ENCODE measurements around the gene NSD2. TPM values are rescaled to one million over a fixed set of nuclear protein-coding genes. Genes with fewer than 3 reads are reported as not detected.
A peak's percentile ranks its signal among the peaks of the same experiment; 100 is the strongest.

The NSD2 gene
- total and polyA plus RNA-seq, 9 of the 15 experiments (the other 6 are each of a cell fraction or from before 2014, with no cell fraction given), result 6.4 to 126 (median 58.8) TPM

DNA sequence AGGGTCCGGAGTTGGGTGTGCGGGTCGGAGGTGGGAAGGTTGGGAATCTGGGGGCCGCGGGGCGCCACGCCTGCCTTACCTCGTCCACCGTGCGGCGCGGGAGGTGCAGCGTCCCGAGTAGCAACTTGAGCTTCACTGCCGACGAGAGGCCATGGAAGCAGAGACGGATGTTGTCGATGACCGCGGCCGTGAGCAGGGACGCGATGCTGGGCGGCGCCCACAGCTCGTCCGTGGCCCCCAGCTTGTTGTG, 137.4 kb downstream of the NSD2 start (continued):
- TF ChIP-seq, protein P1, sequence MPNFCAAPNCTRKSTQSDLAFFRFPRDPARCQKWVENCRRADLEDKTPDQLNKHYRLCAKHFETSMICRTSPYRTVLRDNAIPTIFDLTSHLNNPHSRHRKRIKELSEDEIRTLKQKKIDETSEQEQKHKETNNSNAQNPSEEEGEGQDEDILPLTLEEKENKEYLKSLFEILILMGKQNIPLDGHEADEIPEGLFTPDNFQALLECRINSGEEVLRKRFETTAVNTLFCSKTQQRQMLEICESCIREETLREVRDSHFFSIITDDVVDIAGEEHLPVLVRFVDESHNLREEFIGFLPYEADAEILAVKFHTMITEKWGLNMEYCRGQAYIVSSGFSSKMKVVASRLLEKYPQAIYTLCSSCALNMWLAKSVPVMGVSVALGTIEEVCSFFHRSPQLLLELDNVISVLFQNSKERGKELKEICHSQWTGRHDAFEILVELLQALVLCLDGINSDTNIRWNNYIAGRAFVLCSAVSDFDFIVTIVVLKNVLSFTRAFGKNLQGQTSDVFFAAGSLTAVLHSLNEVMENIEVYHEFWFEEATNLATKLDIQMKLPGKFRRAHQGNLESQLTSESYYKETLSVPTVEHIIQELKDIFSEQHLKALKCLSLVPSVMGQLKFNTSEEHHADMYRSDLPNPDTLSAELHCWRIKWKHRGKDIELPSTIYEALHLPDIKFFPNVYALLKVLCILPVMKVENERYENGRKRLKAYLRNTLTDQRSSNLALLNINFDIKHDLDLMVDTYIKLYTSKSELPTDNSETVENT (CRISPR knock-in tag; IDR thresholded peaks at IDR 0.05), result peak; percentile 93; the same call in 1 of the 2 replicates
- no peak for TF ChIP-seq KDM4B (IDR thresholded peaks at IDR 0.05; ENCODE audit: borderline replicate concordance in 2 of 2, low read depth in 1 of 2)
- peak; percentile 82 for TF ChIP-seq CHD1 (IDR thresholded peaks at IDR 0.05; ENCODE audit: low read length)
- peak; percentile 32; the same call in 1 of the 2 replicates for TF ChIP-seq BCOR (IDR thresholded peaks at IDR 0.05)
- TF ChIP-seq CCNT2 (IDR thresholded peaks at IDR 0.05; ENCODE audit: borderline replicate concordance, extremely low read depth, insufficient read length, low read depth, low read length), result peak; percentile 20
- TF ChIP-seq ZNF384 (IDR thresholded peaks at IDR 0.05; ENCODE audit: low read depth, low read length), result no peak
- TF ChIP-seq, protein P2, sequence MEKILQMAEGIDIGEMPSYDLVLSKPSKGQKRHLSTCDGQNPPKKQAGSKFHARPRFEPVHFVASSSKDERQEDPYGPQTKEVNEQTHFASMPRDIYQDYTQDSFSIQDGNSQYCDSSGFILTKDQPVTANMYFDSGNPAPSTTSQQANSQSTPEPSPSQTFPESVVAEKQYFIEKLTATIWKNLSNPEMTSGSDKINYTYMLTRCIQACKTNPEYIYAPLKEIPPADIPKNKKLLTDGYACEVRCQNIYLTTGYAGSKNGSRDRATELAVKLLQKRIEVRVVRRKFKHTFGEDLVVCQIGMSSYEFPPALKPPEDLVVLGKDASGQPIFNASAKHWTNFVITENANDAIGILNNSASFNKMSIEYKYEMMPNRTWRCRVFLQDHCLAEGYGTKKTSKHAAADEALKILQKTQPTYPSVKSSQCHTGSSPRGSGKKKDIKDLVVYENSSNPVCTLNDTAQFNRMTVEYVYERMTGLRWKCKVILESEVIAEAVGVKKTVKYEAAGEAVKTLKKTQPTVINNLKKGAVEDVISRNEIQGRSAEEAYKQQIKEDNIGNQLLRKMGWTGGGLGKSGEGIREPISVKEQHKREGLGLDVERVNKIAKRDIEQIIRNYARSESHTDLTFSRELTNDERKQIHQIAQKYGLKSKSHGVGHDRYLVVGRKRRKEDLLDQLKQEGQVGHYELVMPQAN (IDR thresholded peaks at IDR 0.05; ENCODE audit: borderline replicate concordance), result peak; percentile 70
- peak; percentile 57 for TF ChIP-seq PHF20 (IDR thresholded peaks at IDR 0.05; ENCODE audit: partially characterized antibody)
- peak; percentile 42; the same call in 1 of the 2 replicates for TF ChIP-seq HLTF (IDR thresholded peaks at IDR 0.05)
- TF ChIP-seq NFE2L1 (tag; IDR thresholded peaks at IDR 0.05; ENCODE audit: borderline replicate concordance, low read depth), result no peak
- peak in 1 of 2 experiments; percentile 80; a peak in 2 of 4 replicates for TF ChIP-seq HDAC1 (IDR thresholded peaks at IDR 0.05)
- no peak for TF ChIP-seq PHF21A (IDR thresholded peaks at IDR 0.05; ENCODE audit: borderline replicate concordance, low read depth)
- TF ChIP-seq, protein P3, sequence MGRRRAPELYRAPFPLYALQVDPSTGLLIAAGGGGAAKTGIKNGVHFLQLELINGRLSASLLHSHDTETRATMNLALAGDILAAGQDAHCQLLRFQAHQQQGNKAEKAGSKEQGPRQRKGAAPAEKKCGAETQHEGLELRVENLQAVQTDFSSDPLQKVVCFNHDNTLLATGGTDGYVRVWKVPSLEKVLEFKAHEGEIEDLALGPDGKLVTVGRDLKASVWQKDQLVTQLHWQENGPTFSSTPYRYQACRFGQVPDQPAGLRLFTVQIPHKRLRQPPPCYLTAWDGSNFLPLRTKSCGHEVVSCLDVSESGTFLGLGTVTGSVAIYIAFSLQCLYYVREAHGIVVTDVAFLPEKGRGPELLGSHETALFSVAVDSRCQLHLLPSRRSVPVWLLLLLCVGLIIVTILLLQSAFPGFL (CRISPR knock-in tag; IDR thresholded peaks at IDR 0.05), result no peak
- peak; percentile 30; the same call in 1 of the 2 replicates for TF ChIP-seq TCF3 (CRISPR knock-in tag; IDR thresholded peaks at IDR 0.05)
- no peak for TF ChIP-seq ELF4 (CRISPR knock-in tag; IDR thresholded peaks at IDR 0.05)
- TF ChIP-seq FOXJ2 (tag; IDR thresholded peaks at IDR 0.05), result 0 out of 2 replicates have a peak, but pooled peaks have one; percentile 2
- peak; percentile 30 for TF ChIP-seq SETDB1 (IDR thresholded peaks at IDR 0.05; ENCODE audit: low read length)
- TF ChIP-seq KLF6 (CRISPR knock-in tag; IDR thresholded peaks at IDR 0.05; ENCODE audit: borderline replicate concordance), result no peak
- TF ChIP-seq FOXP1 (CRISPR knock-in tag; IDR thresholded peaks at IDR 0.05), result peak; percentile 70
- TF ChIP-seq, protein P4, sequence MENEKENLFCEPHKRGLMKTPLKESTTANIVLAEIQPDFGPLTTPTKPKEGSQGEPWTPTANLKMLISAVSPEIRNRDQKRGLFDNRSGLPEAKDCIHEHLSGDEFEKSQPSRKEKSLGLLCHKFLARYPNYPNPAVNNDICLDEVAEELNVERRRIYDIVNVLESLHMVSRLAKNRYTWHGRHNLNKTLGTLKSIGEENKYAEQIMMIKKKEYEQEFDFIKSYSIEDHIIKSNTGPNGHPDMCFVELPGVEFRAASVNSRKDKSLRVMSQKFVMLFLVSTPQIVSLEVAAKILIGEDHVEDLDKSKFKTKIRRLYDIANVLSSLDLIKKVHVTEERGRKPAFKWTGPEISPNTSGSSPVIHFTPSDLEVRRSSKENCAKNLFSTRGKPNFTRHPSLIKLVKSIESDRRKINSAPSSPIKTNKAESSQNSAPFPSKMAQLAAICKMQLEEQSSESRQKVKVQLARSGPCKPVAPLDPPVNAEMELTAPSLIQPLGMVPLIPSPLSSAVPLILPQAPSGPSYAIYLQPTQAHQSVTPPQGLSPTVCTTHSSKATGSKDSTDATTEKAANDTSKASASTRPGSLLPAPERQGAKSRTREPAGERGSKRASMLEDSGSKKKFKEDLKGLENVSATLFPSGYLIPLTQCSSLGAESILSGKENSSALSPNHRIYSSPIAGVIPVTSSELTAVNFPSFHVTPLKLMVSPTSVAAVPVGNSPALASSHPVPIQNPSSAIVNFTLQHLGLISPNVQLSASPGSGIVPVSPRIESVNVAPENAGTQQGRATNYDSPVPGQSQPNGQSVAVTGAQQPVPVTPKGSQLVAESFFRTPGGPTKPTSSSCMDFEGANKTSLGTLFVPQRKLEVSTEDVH (IDR thresholded peaks at IDR 0.05; ENCODE audit: low read depth, partially characterized antibody), result no peak
- no peak for TF ChIP-seq ZNF766 (CRISPR knock-in tag; conservative IDR thresholded peaks at IDR 0.05)
- no peak for TF ChIP-seq TRIM28 (IDR thresholded peaks at IDR 0.05)
- TF ChIP-seq TAF7 (tag; IDR thresholded peaks at IDR 0.05), result peak; percentile 99

Measured in K562 (cell line).